Measurements from ENCODE around the gene UFD1. TPM values are rescaled to one million over a fixed set of nuclear protein-coding genes. Genes with fewer than 3 reads are reported as not detected.

Gene UFD1
- total and polyA plus RNA-seq, 2 of the 4 experiments (the other 2 are of a cell fraction): 149 to 152 TPM

DNA sequence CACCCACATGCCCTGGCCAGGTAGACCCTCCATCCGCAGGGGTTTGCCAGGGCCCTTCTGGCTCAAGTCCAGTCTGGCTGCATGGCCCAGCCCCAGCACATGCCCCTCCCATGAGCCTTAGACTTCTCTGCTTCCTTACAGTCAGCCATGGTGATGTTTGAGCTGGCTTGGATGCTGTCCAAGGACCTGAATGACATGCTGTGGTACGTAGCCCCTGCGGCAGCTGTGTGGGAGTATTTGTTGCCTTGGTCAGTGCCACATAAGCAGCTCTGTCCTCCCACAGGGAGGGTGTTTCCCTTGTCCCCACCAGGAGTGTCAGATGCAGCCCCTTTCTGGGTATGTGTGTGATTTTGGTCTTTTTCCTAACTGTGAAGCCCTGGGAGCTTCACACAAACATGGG, 18.3 kb upstream of the UFD1 start:
- no peaks in the 10 kb centered on the region for H3K79me1 ChIP-seq (ENCODE audit: low read depth in 1 of 2, low read length in 2 of 2)
- dilution Hi-C loops (cut with HindIII; ENCODE audit: low sequenced_read_pairs, unreplicated experiment): no loop called here
- H2BK5ac ChIP-seq (ENCODE audit: low read depth, low read length, poor library complexity, severe bottlenecking): peak overlapping the region; percentile 14
- no TSS peak for BruUV-seq (replicated peaks)
- whole genome bisulfite sequencing, 2 experiments (ENCODE audit: extremely low coverage in 2 of 2, insufficient read length in 1 of 2): no CpG with 5 or more reads among the region's 3 CpGs
- H3K9me1 ChIP-seq (ENCODE audit: insufficient read depth, low read length): peaks cover 4% of the 10 kb centered on the region; the same call in 1 of the 2 replicates
- ChIA-PET POLR2A (ENCODE audit: unreplicated experiment) (no interaction called here), CTCF (interaction anchor here (1.3 kb wide), 1 partner anchor 133 kb away, joined by 4 read pairs; no protein-coding TSS in a partner anchor)
- no peaks in the 10 kb centered on the region for H3K9me3 ChIP-seq (ENCODE audit: control insufficient read depth, insufficient read depth, low read length)
- peak overlapping the region; percentile 77; the same call in 1 of the 2 replicates for H4K91ac ChIP-seq (ENCODE audit: insufficient read depth, low read depth, low read length)
- H3K23ac ChIP-seq (ENCODE audit: low read depth, low read length): no peak overlapping the region
- DNase-seq (peak; percentile 97), ATAC-seq (ENCODE audit: low read depth) (peak; percentile 98)
- H2BK20ac ChIP-seq (ENCODE audit: low read depth, low read length): peak overlapping the region; percentile 69; the same call in 1 of the 2 replicates
- H3K27me3 ChIP-seq (ENCODE audit: control insufficient read depth, insufficient read depth, low read length): no peaks in the 10 kb centered on the region
- H2BK120ac ChIP-seq (ENCODE audit: low read depth, low read length): peak overlapping the region; percentile 43
- H2AK5ac ChIP-seq (ENCODE audit: low read depth, low read length): peak overlapping the region; percentile 26; the same call in 1 of the 2 replicates
- H3K4me3 ChIP-seq (ENCODE audit: insufficient read depth, low read depth, low read length): no peak overlapping the region
- no peaks in the 10 kb centered on the region for H4K20me1 ChIP-seq (ENCODE audit: insufficient read depth, low read length)
- TF ChIP-seq MAFK (IDR thresholded peaks at IDR 0.05; ENCODE audit: low read depth, low read length) (no peak), MXI1 (IDR thresholded peaks at IDR 0.05; ENCODE audit: borderline replicate concordance, low read depth, low read length) (peak; percentile 37; the same call in 1 of the 2 replicates), RFX5 (IDR thresholded peaks at IDR 0.05; ENCODE audit: low read depth, low read length) (no peak), POLR2A (IDR thresholded peaks at IDR 0.05; ENCODE audit: low read depth, low read length) (peak; percentile 77), RAD21 (IDR thresholded peaks at IDR 0.05; ENCODE audit: low read length) (no peak), FOS (IDR thresholded peaks at IDR 0.05; ENCODE audit: low read depth, low read length) (no peak), BHLHE40 (IDR thresholded peaks at IDR 0.05; ENCODE audit: low read depth, low read length) (peak; percentile 23; the same call in 1 of the 2 replicates), MAZ (IDR thresholded peaks at IDR 0.05; ENCODE audit: borderline replicate concordance, low read depth, low read length) (peak; percentile 63; the same call in 1 of the 2 replicates)
- TF ChIP-seq, protein P1, sequence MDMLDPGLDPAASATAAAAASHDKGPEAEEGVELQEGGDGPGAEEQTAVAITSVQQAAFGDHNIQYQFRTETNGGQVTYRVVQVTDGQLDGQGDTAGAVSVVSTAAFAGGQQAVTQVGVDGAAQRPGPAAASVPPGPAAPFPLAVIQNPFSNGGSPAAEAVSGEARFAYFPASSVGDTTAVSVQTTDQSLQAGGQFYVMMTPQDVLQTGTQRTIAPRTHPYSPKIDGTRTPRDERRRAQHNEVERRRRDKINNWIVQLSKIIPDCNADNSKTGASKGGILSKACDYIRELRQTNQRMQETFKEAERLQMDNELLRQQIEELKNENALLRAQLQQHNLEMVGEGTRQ (IDR thresholded peaks at IDR 0.05; ENCODE audit: low read depth, low read length): peak; percentile 48; the same call in 1 of the 2 replicates
- TF ChIP-seq, protein P2, sequence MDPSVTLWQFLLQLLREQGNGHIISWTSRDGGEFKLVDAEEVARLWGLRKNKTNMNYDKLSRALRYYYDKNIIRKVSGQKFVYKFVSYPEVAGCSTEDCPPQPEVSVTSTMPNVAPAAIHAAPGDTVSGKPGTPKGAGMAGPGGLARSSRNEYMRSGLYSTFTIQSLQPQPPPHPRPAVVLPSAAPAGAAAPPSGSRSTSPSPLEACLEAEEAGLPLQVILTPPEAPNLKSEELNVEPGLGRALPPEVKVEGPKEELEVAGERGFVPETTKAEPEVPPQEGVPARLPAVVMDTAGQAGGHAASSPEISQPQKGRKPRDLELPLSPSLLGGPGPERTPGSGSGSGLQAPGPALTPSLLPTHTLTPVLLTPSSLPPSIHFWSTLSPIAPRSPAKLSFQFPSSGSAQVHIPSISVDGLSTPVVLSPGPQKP (IDR thresholded peaks at IDR 0.05; ENCODE audit: borderline replicate concordance, low read depth, low read length): no peak
- H2AK9ac ChIP-seq (replicated peaks; ENCODE audit: low read depth, low read length, poor library complexity): peak overlapping the region; percentile 88
- H3K56ac ChIP-seq (ENCODE audit: extremely low read depth, insufficient read depth, low read length): no peak overlapping the region
- H3K4ac ChIP-seq (ENCODE audit: low read depth, low read length): peak overlapping the region; percentile 80
- H2AFZ ChIP-seq (replicated peaks; ENCODE audit: low read length, poor library complexity): peak overlapping the region; percentile 84
- H4K5ac ChIP-seq (ENCODE audit: low read depth, low read length): peak overlapping the region; percentile 3; the same call in 1 of the 2 replicates
- in situ Hi-C loops (cut with MboI; ENCODE audit: low sequenced_read_pairs): no loop called here
- peak overlapping the region in 1 of 2 experiments; percentile 83; a peak in 3 of 4 replicates for H4K8ac ChIP-seq (ENCODE audit: low read depth in 2 of 2, low read length in 2 of 2)
- peak overlapping the region; percentile 27; the same call in 1 of the 3 replicates for H2BK15ac ChIP-seq (ENCODE audit: low read depth, low read length)
- intact Hi-C loops (cut with micrococcal nuclease): no loop called here
- H3K4me2 ChIP-seq (ENCODE audit: low read depth, low read length): no peak overlapping the region
- peaks cover 4% of the 10 kb centered on the region for H3K36me3 ChIP-seq (ENCODE audit: control insufficient read depth, insufficient read depth, low read length)
- H3K18ac ChIP-seq (ENCODE audit: low read depth, low read length): peak overlapping the region; percentile 39; the same call in 1 of the 2 replicates
- peaks cover 3% of the 10 kb centered on the region for H3K4me1 ChIP-seq (ENCODE audit: control insufficient read depth, insufficient read depth, low read length)
- no peak overlapping the region for H3K9ac ChIP-seq (ENCODE audit: low read depth, low read length)
- H3K14ac ChIP-seq (replicated peaks; ENCODE audit: low read depth, low read length): 0 out of 2 replicates have a peak overlapping the region, but pooled peaks have one; percentile 3
- no peak overlapping the region for H3K27ac ChIP-seq (ENCODE audit: insufficient read depth, low read length)
